LNCaP clone FGC (cell line): Measurements from ENCODE around the gene CCL23.

Experiments
- DNase-seq: peaks from one replicate; pipeline ENCODE4 v3.0.0-alpha.2; 2011; ENCODE audit warnings: low read depth
- H3K4me3 ChIP-seq: 2 replicates; pipeline ENCODE4 v1.5.1; 2011; ENCODE audit warnings: mild to moderate bottlenecking, low read depth, low read length, control low read depth
- TF ChIP-seq, protein P1 (sequence below): IDR thresholded peaks from 2 replicates; pipeline ENCODE4 v1.5.1; 2012; ENCODE audit warnings: mild to moderate bottlenecking; ENCODE audit not compliant: control insufficient read depth, insufficient read depth; ENCODE audit errors: extremely low read depth

The CCL23 gene

GRCh38 chr17:35981908-35982330, 35.9 kb downstream of the CCL23 start:
- no peak overlapping the region for H3K4me3 ChIP-seq
- no peak for DNase-seq
- TF ChIP-seq, protein P1, sequence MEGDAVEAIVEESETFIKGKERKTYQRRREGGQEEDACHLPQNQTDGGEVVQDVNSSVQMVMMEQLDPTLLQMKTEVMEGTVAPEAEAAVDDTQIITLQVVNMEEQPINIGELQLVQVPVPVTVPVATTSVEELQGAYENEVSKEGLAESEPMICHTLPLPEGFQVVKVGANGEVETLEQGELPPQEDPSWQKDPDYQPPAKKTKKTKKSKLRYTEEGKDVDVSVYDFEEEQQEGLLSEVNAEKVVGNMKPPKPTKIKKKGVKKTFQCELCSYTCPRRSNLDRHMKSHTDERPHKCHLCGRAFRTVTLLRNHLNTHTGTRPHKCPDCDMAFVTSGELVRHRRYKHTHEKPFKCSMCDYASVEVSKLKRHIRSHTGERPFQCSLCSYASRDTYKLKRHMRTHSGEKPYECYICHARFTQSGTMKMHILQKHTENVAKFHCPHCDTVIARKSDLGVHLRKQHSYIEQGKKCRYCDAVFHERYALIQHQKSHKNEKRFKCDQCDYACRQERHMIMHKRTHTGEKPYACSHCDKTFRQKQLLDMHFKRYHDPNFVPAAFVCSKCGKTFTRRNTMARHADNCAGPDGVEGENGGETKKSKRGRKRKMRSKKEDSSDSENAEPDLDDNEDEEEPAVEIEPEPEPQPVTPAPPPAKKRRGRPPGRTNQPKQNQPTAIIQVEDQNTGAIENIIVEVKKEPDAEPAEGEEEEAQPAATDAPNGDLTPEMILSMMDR, result 0 out of 2 replicates have a peak, but pooled peaks have one; percentile 20

GRCh38 chr17:35981246-35981645, 36.5 kb downstream of the CCL23 start, which contains the start of gene CCL16:
TSS of gene CCL16 (minus strand) at chr17:35981497. CDS start at chr17:35981420, 77 bp downstream.
- no peak for DNase-seq
- H3K4me3 ChIP-seq, result no peak within 1 kb of the TSS
- TF ChIP-seq, protein P1, result no peak

DNA sequence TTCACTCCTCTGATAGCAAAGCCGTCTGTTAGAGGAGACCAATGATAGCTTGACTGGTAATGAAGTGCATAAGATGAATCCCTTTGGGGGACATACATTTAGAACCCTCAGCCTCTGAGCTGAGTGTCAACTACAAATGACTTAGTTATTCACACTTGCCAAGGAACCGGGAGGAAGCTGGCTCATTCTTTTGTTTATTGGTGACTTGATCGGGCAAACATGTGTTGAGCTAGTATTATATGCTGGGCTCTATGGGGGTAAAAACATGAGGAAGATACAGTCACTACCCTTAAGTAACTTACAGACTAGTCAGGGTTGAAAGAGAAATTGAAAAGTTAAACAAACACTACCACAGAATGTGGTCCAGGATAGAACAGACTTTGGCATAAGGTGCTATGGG, 39.4 kb downstream of the CCL23 start:
- TF ChIP-seq, protein P1, result no peak
- no peak for DNase-seq

DNA sequence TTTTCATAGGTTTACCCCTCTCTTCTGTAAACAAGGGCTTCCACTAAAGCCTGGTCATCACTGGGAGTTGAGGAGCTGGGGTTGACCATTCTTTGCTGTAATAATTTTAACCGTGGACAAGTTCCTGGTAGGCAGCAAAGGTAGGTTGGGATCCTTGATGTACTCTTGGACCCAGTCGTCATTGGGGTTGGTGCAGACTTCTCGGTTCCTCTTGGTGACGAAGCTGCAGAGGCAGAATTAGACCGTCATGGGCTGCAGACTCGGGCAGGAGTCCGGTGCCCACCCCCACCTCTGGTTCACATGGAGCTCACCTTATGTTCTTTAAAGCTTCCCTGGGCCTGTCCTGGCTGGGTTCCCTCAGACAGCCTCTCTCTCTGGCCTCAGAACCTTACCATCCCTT, 40.3 kb downstream of the CCL23 start:
- H3K4me3 ChIP-seq, result no peak overlapping the region
- TF ChIP-seq, protein P1, result no peak
- DNase-seq, result no peak

More for the DNA sequence above, 39.4 kb downstream of the CCL23 start:
- no peak overlapping the region for H3K4me3 ChIP-seq

- no peak overlapping the region for H3K4me3 ChIP-seq
- TF ChIP-seq, protein P1, result no peak
- no peak for DNase-seq
Observed at GRCh38 chr17:35973333-35974260, 44.2 kb downstream of the CCL23 start.

DNA sequence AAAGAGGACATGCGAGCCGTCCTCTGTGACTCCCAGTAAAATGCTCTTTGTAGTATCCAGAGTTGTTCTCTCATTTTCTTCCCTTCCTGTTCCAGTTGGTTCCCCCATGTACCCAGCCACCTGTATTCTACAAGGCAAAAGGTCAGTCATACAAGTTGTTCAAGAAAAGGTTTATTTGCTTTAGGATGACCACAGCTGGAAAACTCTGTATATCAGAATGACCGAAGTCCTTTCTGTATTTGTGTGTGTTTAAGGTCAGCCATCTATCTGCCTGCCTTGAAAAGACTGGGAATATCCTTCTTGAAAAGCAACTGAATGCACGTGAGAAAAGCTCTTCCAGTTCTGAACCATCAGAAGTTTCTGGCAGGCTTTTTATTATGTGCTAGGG, 44.8 kb downstream of the CCL23 start:
- no peak for DNase-seq
- H3K4me3 ChIP-seq, result no peak overlapping the region
- TF ChIP-seq, protein P1, result no peak
